Astrocyte of the spinal cord (primary cell): ENCODE measurements around the gene SLC9C2.
"Not testable (repeated sequence)": the region's sequence is repeated elsewhere in the genome, so short reads cannot be mapped to it uniquely, and the experiment has no call there.

Experiments used
- DNase-seq: peaks from one replicate; pipeline ENCODE4 v3.0.0; 2011; ENCODE audit warnings: low read depth, low spot score
- H3K4me3 ChIP-seq: 2 replicates; pipeline ENCODE4 v1.5.1; 2011; ENCODE audit warnings: low read depth, mild to moderate bottlenecking, low read length, moderate library complexity
- CTCF ChIP-seq: IDR thresholded peaks from 2 replicates; pipeline ENCODE4 v1.5.1; 2012; ENCODE audit warnings: low read depth, mild to moderate bottlenecking, low read length, inconsistent platforms
- in situ Hi-C: cut with HindIII; loops from 2 replicates; pipeline ENCODE4 v1.10.0; 2017; ENCODE audit warnings: low sequenced_read_pairs

SLC9C2 gene

GRCh38 chr1:173638043-173639021, 35.5 kb upstream of the SLC9C2 start:
- H3K4me3 ChIP-seq, result no peak overlapping the region
- DNase-seq, result no peak
- TF ChIP-seq CTCF, result no peak
- in situ Hi-C loops, result no loop called here

- DNase-seq, H3K4me3 ChIP-seq, in situ Hi-C loops: not testable (repeated sequence)
Observed at GRCh38 chr1:173637236-173638042, 34.6 kb upstream of the SLC9C2 start.

- TF ChIP-seq CTCF, result no peak
- DNase-seq, result no peak
- in situ Hi-C loops, result no loop called here
- H3K4me3 ChIP-seq, result no peak within 1 kb of the TSS
Observed at GRCh38 chr1:173635116-173635515, 32.2 kb upstream of the SLC9C2 start, which contains the start of gene TEX50. Gene TEX50 (plus strand): TSS chr1:173635338. CDS start chr1:173635522, 184 bp downstream.

GRCh38 chr1:173628888-173629287, 26.0 kb upstream of the SLC9C2 start:
- no peak overlapping the region for H3K4me3 ChIP-seq
- in situ Hi-C loops, result no loop called here
- DNase-seq, result no peak
- TF ChIP-seq CTCF, result no peak

GRCh38 chr1:173627269-173627668, 24.4 kb upstream of the SLC9C2 start:
- no peak for DNase-seq
- no peak for TF ChIP-seq CTCF
- no peak overlapping the region for H3K4me3 ChIP-seq
- in situ Hi-C loops, result no loop called here

GRCh38 chr1:173616859-173617258, 14.0 kb upstream of the SLC9C2 start:
- in situ Hi-C loops, result no loop called here
- TF ChIP-seq CTCF, result no peak
- H3K4me3 ChIP-seq, result no peak overlapping the region
- no peak for DNase-seq

GRCh38 chr1:173613086-173613485, 10.2 kb upstream of the SLC9C2 start:
- H3K4me3 ChIP-seq, DNase-seq, in situ Hi-C loops: not testable (repeated sequence)
